Mesothelial cell of epicardium (in vitro differentiated cells): ENCODE measurements around the gene PNMT. TPM values are rescaled to one million over a fixed set of nuclear protein-coding genes. Genes with fewer than 3 reads are reported as not detected.

Experiments used
- DNase-seq, 2 experiments: peaks; one replicate each; pipeline ENCODE4 v3.0.0; 2021; ENCODE audit warnings: low spot score in 2 of 2; ENCODE audit not compliant: unreplicated experiment in 2 of 2
- H3K27ac Mint-ChIP-seq: 2 replicates; pipeline ENCODE4 v1.8.0; 2021; ENCODE audit warnings: mixed read lengths
- H3K27me3 Mint-ChIP-seq: 2 replicates; pipeline ENCODE4 v1.8.0; 2021; ENCODE audit warnings: low read depth, mixed read lengths
- H3K36me3 Mint-ChIP-seq: 2 replicates; pipeline ENCODE4 v1.8.0; 2021; ENCODE audit warnings: mixed read lengths
- H3K4me1 Mint-ChIP-seq: 2 replicates; pipeline ENCODE4 v1.8.0; 2021; ENCODE audit warnings: mixed read lengths
- H3K4me3 Mint-ChIP-seq: 2 replicates; pipeline ENCODE4 v1.8.0; 2021; ENCODE audit warnings: mild to moderate bottlenecking, moderate library complexity, mixed read lengths
- H3K9me3 Mint-ChIP-seq: 2 replicates; pipeline ENCODE4 v1.8.0; 2021; ENCODE audit warnings: mixed read lengths
- CTCF ChIP-seq: fragments of 200-600 bp; sonication (generic); IDR thresholded peaks from one replicate; pipeline ENCODE4 v1.5.0; 2021; ENCODE audit warnings: antibody characterized with exemption; ENCODE audit not compliant: unreplicated experiment
- total RNA-seq: library from RNA; stranded (reverse); gene quantifications from 3 replicates; pipeline ENCODE4 v1.2.1, GENCODE V29; 2021

PNMT gene
- total RNA-seq, 1 donor from 2014 or later: 1.7 TPM

- TF ChIP-seq CTCF: no peak
- no peak overlapping the region for H3K4me3 Mint-ChIP-seq
- peaks cover 22% of the 10 kb centered on the region for H3K4me1 Mint-ChIP-seq
- no peak for DNase-seq
- no peaks in the 10 kb centered on the region for H3K36me3 Mint-ChIP-seq
- peaks cover 41% of the 10 kb centered on the region for H3K27me3 Mint-ChIP-seq
- no peaks in the 10 kb centered on the region for H3K9me3 Mint-ChIP-seq
- no peak overlapping the region for H3K27ac Mint-ChIP-seq
Observed at GRCh38 chr17:39671651-39672521, 3.6 kb downstream of the PNMT start.

GRCh38 chr17:39672522-39673334 lies 4.5 kb downstream of the PNMT start:
- Mint-ChIP-seq H3K4me3 (no peak overlapping the region), H3K27me3 (peaks cover 35% of the 10 kb centered on the region), H3K27ac (no peak overlapping the region), H3K36me3 (no peaks in the 10 kb centered on the region), H3K9me3 (no peaks in the 10 kb centered on the region), H3K4me1 (peaks cover 28% of the 10 kb centered on the region)
- DNase-seq: no peak
- TF ChIP-seq CTCF: no peak

- Mint-ChIP-seq H3K4me3 (no peak overlapping the region), H3K36me3 (no peaks in the 10 kb centered on the region), H3K4me1 (peaks cover 31% of the 10 kb centered on the region), H3K27me3 (peaks cover 30% of the 10 kb centered on the region), H3K27ac (no peak overlapping the region), H3K9me3 (no peaks in the 10 kb centered on the region)
- no peak for DNase-seq
- TF ChIP-seq CTCF: no peak
Observed at GRCh38 chr17:39673335-39674081, 5.3 kb downstream of the PNMT start.

DNA sequence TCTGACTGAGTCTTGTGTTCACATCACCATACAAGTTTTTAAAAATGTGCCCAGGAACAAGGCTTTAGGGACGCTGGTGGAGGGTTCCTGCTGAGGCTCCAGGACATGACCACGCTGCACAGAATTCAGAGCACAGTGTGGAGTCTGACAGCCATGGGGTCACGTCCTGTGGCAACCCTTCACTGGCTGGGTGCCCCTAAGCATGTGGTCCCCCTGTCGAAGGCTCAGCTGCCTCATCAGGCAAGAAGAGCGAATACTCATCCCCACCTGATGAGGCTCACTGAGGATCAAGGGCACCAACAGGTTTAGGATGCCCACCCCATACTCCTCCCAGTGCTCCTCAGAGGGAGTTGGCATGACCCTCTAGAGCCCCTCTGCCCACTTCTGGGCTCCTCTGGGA lies 5.9 kb downstream of the PNMT start:
- no peak for TF ChIP-seq CTCF
- Mint-ChIP-seq H3K4me1 (peaks cover 28% of the 10 kb centered on the region), H3K4me3 (no peak overlapping the region)

GRCh38 chr17:39674702-39675389 lies 6.6 kb downstream of the PNMT start:
- Mint-ChIP-seq H3K4me1 (peaks cover 28% of the 10 kb centered on the region), H3K4me3 (no peak overlapping the region), H3K27me3 (peaks cover 19% of the 10 kb centered on the region), H3K27ac (peak overlapping the region; percentile 93), H3K9me3 (no peaks in the 10 kb centered on the region), H3K36me3 (peaks cover under 1% of the 10 kb centered on the region)
- no peak for TF ChIP-seq CTCF
- DNase-seq: no peak

More for the DNA sequence above, 5.9 kb downstream of the PNMT start:
- DNase-seq: no peak
- no peaks in the 10 kb centered on the region for H3K9me3 Mint-ChIP-seq
- no peak overlapping the region for H3K27ac Mint-ChIP-seq
- H3K27me3 Mint-ChIP-seq: peaks cover 26% of the 10 kb centered on the region
- no peaks in the 10 kb centered on the region for H3K36me3 Mint-ChIP-seq
